Left lung (tissue), 10 donors: ENCODE results near the gene ALPK3. TPM values are rescaled to one million over a fixed set of nuclear protein-coding genes. Genes with fewer than 3 reads are reported as not detected.
"Not testable (repeated sequence)": the region's sequence is repeated elsewhere in the genome, so short reads cannot be mapped to it uniquely, and the experiment has no call there.

ENCODE experiments used
- ATAC-seq: fragments of 200-7000 bp; cut with Tn5 transposase; one replicate; pipeline ENCODE4 v1.9.1; 2020; ENCODE audit warnings: moderate library complexity
- DNase-seq, 4 donors: peaks; one replicate each; pipeline ENCODE4 v3.0.0-alpha.2; 2013 to 2020
- H3K27ac ChIP-seq, 2 donors: fragments of 200-600 bp; sonication (generic) in 1 of 2; one replicate each; pipeline versions ENCODE4 v1.5.0 to v1.8.0; 2020 to 2021
- H3K27me3 ChIP-seq, 2 donors: fragments of 200-600 bp; sonication (generic) in 1 of 2; one replicate each; pipeline versions ENCODE4 v1.5.0 to v1.8.0; 2020 to 2021
- H3K36me3 ChIP-seq, 2 donors: fragments of 200-600 bp; sonication (generic) in 1 of 2; one replicate each; pipeline versions ENCODE4 v1.5.0 to v1.8.0; 2020 to 2021
- H3K4me1 ChIP-seq, 2 donors: fragments of 200-600 bp; one replicate each; pipeline ENCODE4 v1.8.0; 2021
- H3K4me3 ChIP-seq, 2 donors: fragments of 200-600 bp; sonication (generic) in 1 of 2; one replicate each; pipeline versions ENCODE4 v1.5.0 to v1.8.0; 2020 to 2021; ENCODE audit warnings: mild to moderate bottlenecking in 1 of 2
- H3K9me3 ChIP-seq, 2 donors: fragments of 200-600 bp; sonication (generic) in 1 of 2; one replicate each; pipeline versions ENCODE4 v1.5.0 to v1.8.0; 2020 to 2021
- intact Hi-C, 2 donors: fragments of 100-400 bp; cut with DNase I; formaldehyde crosslinking; loops; one replicate each; pipeline versions ENCODE4 v1.11.2 to v1.14.2; 2022
- polyA plus RNA-seq, 6 donors: library from polyadenylated mRNA; unstranded; fragments of 120-200 nt; gene quantifications; one replicate each; pipeline ENCODE4 v1.2.1, GENCODE V29; 2013; ENCODE audit not compliant: insufficient read length in 6 of 6
- total RNA-seq, 2 donors: library from RNA; stranded (reverse); fragmentation: NEBNext Ultra II Directional; extraction: Animal tissue kit (Norgen Biotek cat#: 25700); gene quantifications; one replicate each; pipeline ENCODE4 v1.2.1, GENCODE V29; 2021
- TF ChIP-seq, protein P1 (sequence below), 2 donors: fragments of 200-600 bp; sonication (generic) in 1 of 2; IDR thresholded peaks; one replicate each; pipeline versions ENCODE4 v1.5.0 to v1.8.0; 2021; ENCODE audit warnings: antibody characterized with exemption in 2 of 2
- donor health status: DM: no; HTN: yes; CAD: no.
- donor health status: DM: no; HTN: no; CAD: no.

Gene ALPK3
- total and polyA plus RNA-seq, 8 donors, result 6.9 to 23.4 (median 18.3) TPM

GRCh38 chr15:84842781-84843180 is 25.6 kb downstream of the ALPK3 start:
- Histone ChIP-seq H3K4me1 (peaks cover 14 to 15% of the 10 kb centered on the region in 2 donors), H3K9me3 (peaks cover 0 to 12% of the 10 kb centered on the region in 2 donors), H3K36me3 (no peaks in the 10 kb centered on the region), H3K27ac (no peak overlapping the region), H3K4me3 (no peak overlapping the region), H3K27me3 (no peaks in the 10 kb centered on the region)
- TF ChIP-seq, protein P1, sequence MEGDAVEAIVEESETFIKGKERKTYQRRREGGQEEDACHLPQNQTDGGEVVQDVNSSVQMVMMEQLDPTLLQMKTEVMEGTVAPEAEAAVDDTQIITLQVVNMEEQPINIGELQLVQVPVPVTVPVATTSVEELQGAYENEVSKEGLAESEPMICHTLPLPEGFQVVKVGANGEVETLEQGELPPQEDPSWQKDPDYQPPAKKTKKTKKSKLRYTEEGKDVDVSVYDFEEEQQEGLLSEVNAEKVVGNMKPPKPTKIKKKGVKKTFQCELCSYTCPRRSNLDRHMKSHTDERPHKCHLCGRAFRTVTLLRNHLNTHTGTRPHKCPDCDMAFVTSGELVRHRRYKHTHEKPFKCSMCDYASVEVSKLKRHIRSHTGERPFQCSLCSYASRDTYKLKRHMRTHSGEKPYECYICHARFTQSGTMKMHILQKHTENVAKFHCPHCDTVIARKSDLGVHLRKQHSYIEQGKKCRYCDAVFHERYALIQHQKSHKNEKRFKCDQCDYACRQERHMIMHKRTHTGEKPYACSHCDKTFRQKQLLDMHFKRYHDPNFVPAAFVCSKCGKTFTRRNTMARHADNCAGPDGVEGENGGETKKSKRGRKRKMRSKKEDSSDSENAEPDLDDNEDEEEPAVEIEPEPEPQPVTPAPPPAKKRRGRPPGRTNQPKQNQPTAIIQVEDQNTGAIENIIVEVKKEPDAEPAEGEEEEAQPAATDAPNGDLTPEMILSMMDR (IDR thresholded peaks at IDR 0.05), result no peak
- DNase-seq (no peak), ATAC-seq (no peak)
- intact Hi-C loops, result no loop called here

DNA sequence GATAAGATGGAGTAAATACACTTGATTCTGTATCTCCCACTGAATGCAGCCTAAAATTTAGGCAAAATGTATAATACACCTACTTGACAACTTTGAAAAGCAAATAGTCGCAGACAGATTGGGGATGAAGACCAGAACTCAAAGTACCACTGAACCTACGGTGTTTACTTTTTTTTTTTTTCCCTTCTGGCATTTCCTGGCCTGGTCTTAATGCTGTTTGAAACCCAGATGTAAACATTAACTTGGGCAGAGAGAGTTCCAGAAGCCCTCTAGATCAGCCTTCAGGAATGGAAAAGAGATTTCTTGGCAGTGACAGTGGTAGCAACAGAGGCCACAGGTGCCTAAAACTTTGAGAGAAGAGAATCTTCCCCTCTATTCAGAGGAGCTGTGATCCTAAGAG is 27.8 kb downstream of the ALPK3 start:
- TF ChIP-seq, protein P1 (IDR thresholded peaks at IDR 0.05), result no peak
- Histone ChIP-seq H3K27ac (peak overlapping the region; percentile 37), H3K4me1 (peaks cover 14 to 15% of the 10 kb centered on the region in 2 donors), H3K9me3 (peaks cover 0 to 12% of the 10 kb centered on the region in 2 donors), H3K4me3 (no peak overlapping the region), H3K36me3 (no peaks in the 10 kb centered on the region), H3K27me3 (no peaks in the 10 kb centered on the region)
- ATAC-seq (peak; percentile 47), DNase-seq (no peak)
- intact Hi-C loops, result no loop called here

- H3K4me3 ChIP-seq, intact Hi-C loops, H3K4me1 ChIP-seq, H3K27me3 ChIP-seq, H3K36me3 ChIP-seq: not testable (repeated sequence)
- ATAC-seq (peak; percentile 83), DNase-seq (peak in 2 of 4 donors; percentile 66 to 81)
- Histone ChIP-seq H3K9me3 (peaks cover 0 to 12% of the 10 kb centered on the region in 2 donors), H3K27ac (peak overlapping the region in 1 of 2 donors; percentile 37)
- TF ChIP-seq, protein P1 (IDR thresholded peaks at IDR 0.05), result peak; percentile 69 to 80
Measured at GRCh38 chr15:84845631-84846030, 28.5 kb downstream of the ALPK3 start.

DNA sequence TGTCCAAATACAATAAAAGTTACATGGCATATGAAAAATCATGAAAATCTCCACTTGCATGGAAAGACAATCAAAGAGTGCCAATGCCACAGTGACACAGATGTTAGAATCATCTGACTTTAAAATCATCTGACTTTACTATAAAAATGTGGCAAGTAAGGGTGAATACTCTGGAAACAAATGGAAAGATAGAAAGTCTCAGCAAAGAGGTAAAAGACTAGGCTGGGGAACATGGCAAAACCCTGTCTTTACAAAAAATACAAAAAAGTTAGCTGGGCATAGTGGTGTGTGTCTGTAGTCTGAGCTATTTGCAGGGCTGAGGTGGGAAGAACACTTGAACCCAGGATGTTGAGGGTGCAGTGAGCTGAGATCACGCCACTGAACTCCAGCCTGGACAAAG is 29.1 kb downstream of the ALPK3 start:
- Histone ChIP-seq H3K4me3 (no peak overlapping the region), H3K4me1 (peaks cover 1 to 3% of the 10 kb centered on the region in 2 donors), H3K27me3 (no peaks in the 10 kb centered on the region), H3K9me3 (peaks cover 0 to 12% of the 10 kb centered on the region in 2 donors), H3K27ac (peak overlapping the region in 1 of 2 donors; percentile 37), H3K36me3 (no peaks in the 10 kb centered on the region)
- ATAC-seq (no peak), DNase-seq (no peak)
- intact Hi-C loops, result no loop called here
- TF ChIP-seq, protein P1 (IDR thresholded peaks at IDR 0.05), result no peak

- H3K27ac ChIP-seq, result no peak overlapping the region
- TF ChIP-seq, protein P1 (IDR thresholded peaks at IDR 0.05), result no peak
- no peak for DNase-seq
- intact Hi-C loops, result no loop called here
- no peak for ATAC-seq
- peaks cover 0 to 12% of the 10 kb centered on the region in 2 donors for H3K9me3 ChIP-seq
- no peaks in the 10 kb centered on the region for H3K36me3 ChIP-seq
- H3K27me3 ChIP-seq, result no peaks in the 10 kb centered on the region
- no peak overlapping the region for H3K4me3 ChIP-seq
- H3K4me1 ChIP-seq, result no peaks in the 10 kb centered on the region
Measured at GRCh38 chr15:84847382-84847781, 30.2 kb downstream of the ALPK3 start.
